ENCODE measurements around the gene CACNA2D4.

GRCh38 chr12:1886396-1887008 lies 31.9 kb downstream of the CACNA2D4 start:
- no peak for TF ChIP-seq EZH2 (optimal IDR thresholded peaks at IDR 0.05; ENCODE audit: low read depth, low read length)
- no peak for TF ChIP-seq CTCF (IDR thresholded peaks at IDR 0.05; ENCODE audit: low read length)
- TF ChIP-seq EZH2phosphoT487 (IDR thresholded peaks at IDR 0.05; ENCODE audit: low read length), result no peak
